Myocyte (in vitro differentiated cells): Measurements from ENCODE around the gene TRPM1. TPM values are rescaled to one million over a fixed set of nuclear protein-coding genes. Genes with fewer than 3 reads are reported as not detected.
"Not testable (repeated sequence)": the region's sequence is repeated elsewhere in the genome, so short reads cannot be mapped to it uniquely, and the experiment has no call there.

Source experiments
- DNase-seq: peaks from one replicate; pipeline ENCODE4 v3.0.0-alpha.2; 2012; ENCODE audit warnings: low read depth
- total RNA-seq: library from RNA; depleted of rRNA; stranded (reverse); fragments of >200 nt; gene quantifications from 2 replicates; pipeline ENCODE4 v1.2.3, GENCODE V29; 2014

The TRPM1 gene
- total RNA-seq, 1 donor from 2014 or later = not detected

GRCh38 chr15:31125061-31125460, 23.5 kb upstream of the TRPM1 start:
- DNase-seq = no peak

GRCh38 chr15:31116423-31117030, 15.0 kb upstream of the TRPM1 start:
- no peak for DNase-seq

DNA sequence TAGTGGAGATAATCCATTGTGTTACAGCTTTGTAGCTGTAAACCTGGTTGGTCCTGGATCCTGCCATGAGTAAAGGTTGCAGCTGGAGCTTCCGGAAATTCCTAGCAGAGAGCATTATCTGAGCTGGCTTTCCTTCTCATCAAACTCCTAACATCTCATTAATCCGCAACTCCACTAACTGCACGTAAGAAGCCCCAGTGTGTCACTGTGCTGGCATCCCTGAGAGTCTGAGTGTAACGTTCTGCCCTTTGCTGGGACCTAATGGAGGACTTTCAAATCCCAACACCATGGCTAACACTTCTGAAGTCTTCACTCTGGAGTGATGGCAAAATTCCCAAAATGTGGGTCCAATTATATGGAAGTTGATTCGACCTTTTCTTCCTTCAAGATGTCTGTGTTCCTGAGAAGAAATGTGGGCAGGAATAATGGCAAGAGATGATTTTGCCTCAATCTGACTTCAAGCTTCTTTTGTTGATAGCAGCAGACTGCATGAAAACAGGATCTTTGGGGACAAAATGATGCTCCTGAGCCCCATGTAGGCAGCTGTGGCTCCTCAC, 9.6 kb upstream of the TRPM1 start:
- DNase-seq = no peak

DNA sequence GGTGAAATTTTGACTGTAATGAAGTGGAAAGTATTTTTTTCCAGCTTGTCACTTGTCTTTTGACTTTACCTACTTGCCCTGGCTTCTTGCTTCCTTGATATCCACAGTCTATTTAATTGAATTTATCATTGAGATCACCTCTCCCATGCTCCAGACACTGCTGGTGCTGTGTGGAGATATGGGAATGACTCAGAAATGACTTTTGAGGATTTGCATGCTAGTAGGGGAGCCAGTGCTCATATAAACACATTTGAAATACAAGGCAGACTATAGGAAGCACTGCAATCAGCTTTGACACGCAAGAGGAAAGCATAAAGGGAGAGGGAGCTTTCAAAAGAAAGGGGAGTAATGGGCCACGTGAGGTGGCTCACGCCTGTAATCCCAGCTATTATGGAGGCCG, 7.3 kb upstream of the TRPM1 start:
- DNase-seq = no peak

DNA sequence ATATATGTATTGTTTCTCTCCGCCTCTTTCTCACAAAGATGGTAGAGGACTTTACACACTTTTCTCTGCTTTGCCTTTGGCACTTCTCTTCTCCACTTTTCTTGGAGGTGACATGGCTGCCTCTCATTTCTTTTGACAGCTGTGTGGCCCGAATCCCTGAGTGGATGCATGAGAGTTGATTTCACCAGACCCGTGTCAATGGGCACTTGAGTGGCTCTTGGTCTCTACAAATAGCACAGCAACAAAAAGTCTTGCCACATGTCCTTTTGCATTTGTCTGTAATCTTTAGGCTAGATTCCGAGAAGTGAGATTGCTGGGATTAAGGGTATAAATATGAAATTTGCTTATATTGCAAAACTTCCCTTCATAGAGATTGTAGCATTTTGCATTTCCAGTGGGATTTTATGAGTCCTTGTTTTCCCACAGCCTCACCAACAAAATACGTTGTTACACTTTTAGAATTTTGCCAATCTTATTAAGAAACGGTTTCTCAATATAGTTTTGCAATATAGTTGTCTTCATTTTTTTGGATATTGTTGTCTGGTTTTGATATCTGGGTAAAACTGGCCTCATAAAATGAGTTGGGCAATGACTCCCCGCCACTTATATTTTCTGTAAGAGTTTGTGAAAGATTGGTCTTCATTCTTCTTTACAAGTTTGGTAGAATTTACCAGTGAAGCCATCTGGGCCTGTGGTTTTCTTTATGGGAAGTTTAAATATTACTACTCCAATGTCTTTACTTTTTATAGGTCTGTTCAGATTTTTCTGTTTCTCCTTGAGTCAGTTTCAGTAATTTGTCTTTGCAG, 5.2 kb upstream of the TRPM1 start:
- no peak for DNase-seq

- DNase-seq = no peak
Measured at GRCh38 chr15:31104003-31104402, 2.5 kb upstream of the TRPM1 start.

DNA sequence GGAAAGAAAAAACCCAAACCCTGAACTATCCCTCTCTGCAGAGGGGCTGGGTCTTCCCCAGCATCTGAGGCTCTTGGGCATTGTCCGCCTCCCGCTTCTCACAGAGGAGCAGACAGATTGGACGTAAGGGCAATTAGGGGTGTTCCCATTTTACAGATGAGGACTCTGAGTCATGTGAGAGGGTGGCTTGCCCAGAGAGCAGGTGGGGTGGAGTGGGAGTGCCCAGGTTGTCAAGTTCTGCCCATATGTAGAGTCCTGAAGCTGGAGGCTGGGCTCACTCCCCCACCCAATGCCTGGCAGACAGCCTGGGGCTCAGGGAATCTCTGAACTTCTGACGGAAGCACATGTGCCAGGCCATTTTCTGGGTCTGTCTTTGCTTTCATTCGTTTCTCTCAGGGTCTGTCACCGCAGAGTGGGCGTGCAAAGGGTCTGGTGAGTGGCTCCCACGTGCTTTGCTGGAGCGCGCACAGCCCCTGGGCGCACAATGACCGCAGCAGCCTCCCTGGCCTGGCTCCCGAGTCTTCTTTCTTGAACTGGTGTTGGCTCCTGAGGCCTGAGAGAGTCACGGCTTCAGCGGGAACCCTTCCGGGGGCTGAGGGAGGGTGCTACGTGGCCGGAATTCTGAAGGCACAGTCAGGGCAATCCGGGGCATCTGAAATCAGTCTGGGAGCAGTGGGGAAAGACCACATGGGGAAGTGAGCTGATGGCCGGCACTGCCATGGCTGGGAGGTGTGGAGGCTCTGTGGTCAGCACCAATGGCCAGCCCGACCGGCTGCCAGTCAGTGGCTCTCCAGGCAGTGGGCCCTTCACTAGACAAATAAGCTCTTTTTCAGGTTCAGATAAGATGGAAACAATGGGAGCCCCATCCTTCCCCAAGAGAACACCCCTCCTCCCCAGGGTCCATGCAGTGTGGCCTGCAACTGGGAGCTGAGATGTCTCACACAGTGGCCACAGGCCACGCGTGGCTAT, 1.1 kb upstream of the TRPM1 start:
- DNase-seq = no peak

- no peak for DNase-seq
Measured at GRCh38 chr15:31102039-31102321, 455 bp upstream of the TRPM1 start.

- no peak for DNase-seq
Measured at GRCh38 chr15:31100738-31101137, 787 bp downstream of the TRPM1 start.

GRCh38 chr15:31098953-31099740, 2.4 kb downstream of the TRPM1 start:
- no peak for DNase-seq

DNA sequence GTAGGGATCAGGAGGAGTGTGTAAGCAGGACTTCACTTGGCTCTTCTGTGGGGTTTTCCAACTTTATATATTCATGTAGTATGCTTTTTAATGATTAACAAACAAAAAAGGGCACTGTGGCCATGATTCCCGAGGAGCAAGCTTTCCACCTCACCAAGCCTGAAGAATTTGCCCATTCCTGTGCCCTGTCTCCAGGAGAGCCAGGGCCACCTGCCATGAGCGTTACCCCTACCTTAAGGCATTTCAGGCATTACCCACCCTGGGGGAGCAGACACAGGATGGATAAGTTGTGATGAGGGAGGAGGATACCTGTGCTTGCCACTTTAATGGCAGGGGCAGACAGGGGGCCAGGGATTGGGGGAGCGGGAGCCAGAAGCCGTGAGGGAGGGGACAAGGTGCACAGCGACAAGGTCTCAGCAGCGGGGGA, 3.0 kb downstream of the TRPM1 start:
- DNase-seq = no peak

DNA sequence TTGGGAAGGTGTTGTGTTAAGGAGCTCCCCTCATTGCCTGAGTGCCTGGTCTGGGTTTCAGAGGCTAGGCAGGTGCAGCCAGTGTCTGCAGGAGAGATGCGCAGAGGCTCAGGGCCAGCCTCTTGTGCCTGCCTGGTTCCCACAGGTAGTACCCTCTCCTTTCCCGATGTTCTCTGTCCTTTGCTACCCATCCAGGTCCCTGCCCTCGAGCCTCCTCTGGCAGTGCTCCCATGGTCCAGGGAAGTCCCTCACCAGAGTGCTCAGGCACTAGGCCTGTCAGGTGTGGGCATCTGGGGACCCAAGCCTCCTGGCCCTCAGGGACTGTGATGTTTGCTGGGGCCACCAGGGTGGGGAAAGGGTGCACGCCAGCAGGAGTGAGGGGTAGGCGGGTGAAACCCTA, 5.0 kb downstream of the TRPM1 start:
- no peak for DNase-seq

DNA sequence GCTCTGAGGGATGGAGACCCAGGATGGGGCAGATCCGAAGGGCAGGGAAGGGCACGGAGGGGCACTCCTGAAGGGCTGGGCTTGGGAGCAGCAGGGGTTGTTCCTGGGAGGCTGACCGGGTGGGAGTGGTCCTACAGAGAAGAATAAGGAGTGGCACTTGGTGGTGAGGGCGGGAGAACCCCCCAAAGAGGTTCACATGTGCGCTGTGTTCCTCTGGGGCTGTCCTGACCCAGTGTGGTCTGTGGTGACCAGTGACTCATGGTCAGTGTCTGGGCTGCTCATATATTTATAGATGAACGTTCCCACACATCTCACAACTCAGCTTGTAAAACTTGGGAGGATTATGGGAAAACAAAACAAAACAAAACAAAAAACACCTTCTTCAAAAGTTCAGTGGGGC, 10.0 kb downstream of the TRPM1 start:
- peak; percentile 81 for DNase-seq

DNA sequence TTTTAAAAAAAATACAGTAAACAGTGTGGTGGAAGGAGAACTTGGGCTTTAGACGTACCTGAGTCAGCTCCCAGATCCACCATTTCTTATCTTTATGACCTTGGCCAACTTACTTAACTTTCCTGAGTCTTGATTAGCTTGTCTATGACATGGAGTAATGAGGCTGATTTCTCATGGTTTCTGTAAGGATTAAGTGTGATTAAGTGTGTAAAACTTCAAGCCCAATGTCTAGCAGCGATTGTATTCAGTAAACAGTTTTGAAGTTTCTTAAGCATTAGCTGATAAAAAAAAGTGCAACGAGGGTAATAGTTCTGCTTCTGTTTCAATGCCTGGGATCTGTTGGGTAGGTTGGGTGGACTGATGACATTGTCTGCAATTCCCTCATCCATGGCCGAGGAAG, 10.8 kb downstream of the TRPM1 start:
- DNase-seq = no peak

- DNase-seq = no peak
Measured at GRCh38 chr15:31089368-31090047, 12.0 kb downstream of the TRPM1 start.

GRCh38 chr15:31088672-31089367, 12.7 kb downstream of the TRPM1 start:
- no peak for DNase-seq

DNA sequence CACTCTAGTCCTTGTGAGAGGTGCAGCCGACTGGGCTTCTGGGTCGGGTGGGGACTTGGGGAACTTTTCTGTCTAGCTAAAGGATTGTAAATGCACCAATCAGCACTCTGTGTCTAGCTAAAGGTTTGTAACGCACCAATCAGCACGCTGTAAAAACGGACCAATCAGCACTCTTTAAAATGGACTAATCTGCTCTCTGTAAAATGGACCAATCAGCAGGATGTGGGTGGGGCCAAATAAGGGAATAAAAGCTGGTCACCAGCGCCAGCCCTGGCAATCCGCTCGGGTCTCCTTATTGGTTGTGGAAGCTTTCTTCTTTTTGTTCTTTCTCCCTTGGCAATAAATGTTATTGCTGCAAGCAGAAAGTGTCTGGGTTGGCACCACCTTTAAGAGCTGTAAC, 13.5 kb downstream of the TRPM1 start:
- not testable (repeated sequence) for DNase-seq

- no peak for DNase-seq
Measured at GRCh38 chr15:31086344-31086743, 15.2 kb downstream of the TRPM1 start.

DNA sequence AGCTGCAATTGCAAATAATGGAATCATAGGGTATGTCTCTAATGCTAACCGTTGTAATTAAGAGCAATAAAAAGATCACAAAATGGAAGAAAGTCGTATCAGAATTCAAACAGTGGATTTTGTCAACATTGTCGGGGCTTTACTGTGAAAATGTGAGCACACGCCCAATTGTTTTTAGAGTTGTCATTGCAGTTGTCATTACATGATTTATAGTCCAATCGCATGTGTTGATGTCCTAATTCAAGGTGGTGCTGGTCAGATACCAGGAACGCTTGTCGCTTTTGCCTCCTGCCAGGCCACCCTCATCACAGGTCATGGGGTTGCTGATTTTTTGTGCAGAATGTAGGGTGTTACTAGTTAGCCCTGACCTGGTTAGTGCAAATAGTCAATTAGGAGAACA, 16.2 kb downstream of the TRPM1 start:
- no peak for DNase-seq

- peak; percentile 16 for DNase-seq
Measured at GRCh38 chr15:31084176-31084575, 17.3 kb downstream of the TRPM1 start.
